H1 (cell line): Measurements from ENCODE around the gene CAD. TPM values are rescaled to one million over a fixed set of nuclear protein-coding genes. Genes with fewer than 3 reads are reported as not detected.

Source experiments
- BACH1 ChIP-seq: IDR thresholded peaks from 2 replicates; pipeline ENCODE4 v1.6.1; 2012; ENCODE audit warnings: low read length, improper control_type of control experiment
- BCL11A ChIP-seq, 2 experiments: IDR thresholded peaks; one replicate each; pipeline ENCODE4 v1.6.1; 2011; ENCODE audit warnings: low read depth in 2 of 2, low read length in 2 of 2, mild to moderate bottlenecking in 2 of 2
- CBX5 ChIP-seq: fragments of 300-800, 300-1000 bp; sonication (generic); IDR thresholded peaks from 2 replicates; pipeline ENCODE4 v1.7.1; 2016; ENCODE audit warnings: antibody characterized with exemption, low read length, low read depth
- CHD7 ChIP-seq: fragments of 300-600 bp; sonication (generic); IDR thresholded peaks from 2 replicates; pipeline ENCODE4 v1.7.1; 2012; ENCODE audit warnings: low read length, moderate library complexity, mild to moderate bottlenecking, inconsistent platforms; ENCODE audit not compliant: insufficient replicate concordance
- HDAC2 ChIP-seq, 2 experiments: fragments of 300-600 bp in 1 of 2; sonication (generic) in 1 of 2; IDR thresholded peaks; 2 replicates each; pipeline ENCODE4 v1.6.1; 2011 to 2012; ENCODE audit warnings: low read depth in 2 of 2, low read length in 2 of 2, mild to moderate bottlenecking in 2 of 2, moderate library complexity in 2 of 2, borderline replicate concordance in 1 of 2, inconsistent platforms in 1 of 2
- SAP30 ChIP-seq: fragments of 300-600 bp; sonication (generic); IDR thresholded peaks from 2 replicates; pipeline ENCODE4 v1.7.1; 2012; ENCODE audit warnings: low read length, moderate library complexity, mild to moderate bottlenecking, inconsistent platforms; ENCODE audit not compliant: insufficient read depth, insufficient replicate concordance
- SIX5 ChIP-seq: IDR thresholded peaks from 2 replicates; pipeline ENCODE4 v1.6.1; 2011; ENCODE audit warnings: mild to moderate bottlenecking, low read depth, low read length
- TBP ChIP-seq: IDR thresholded peaks from 2 replicates; pipeline ENCODE4 v1.6.1; 2011; ENCODE audit warnings: low read depth, low read length, improper control_type of control experiment
- USF2 ChIP-seq: IDR thresholded peaks from 2 replicates; pipeline ENCODE4 v1.6.1; 2011; ENCODE audit warnings: low read length, improper control_type of control experiment
- polyA plus RNA-seq, 7 experiments: library from polyadenylated mRNA; depleted of rRNA in 3 of 7; stranded (reverse) in 5 of 7; unstranded in 2 of 7; fragments of >200 nt in 5 of 7; fragments of 200-250 nt in 2 of 7; gene quantifications; 1 replicate in 5 of 7; 2 replicates in 1 of 7; 4 replicates in 1 of 7; pipeline versions ENCODE4 v1.2.1 to v1.2.3, GENCODE V29; 2011 to 2013; ENCODE audit warnings: missing spikeins in 2 of 7, mixed read lengths in 2 of 7
- total RNA-seq: library from RNA; stranded (reverse); fragmentation: NEBNext Ultra II Directional; extraction: Animal tissue kit (Norgen Biotek cat#: 25700); gene quantifications from 2 replicates; pipeline ENCODE4 v1.2.1, GENCODE V29; 2021

CAD gene
- total and polyA plus RNA-seq, 2 of the 8 experiments (the other 6 are each of a cell fraction or from before 2014, with no cell fraction given): 130 to 146 TPM

GRCh38 chr2:27211943-27212625, 5.1 kb upstream of the CAD start, which contains the start of the genes ATRAID and SLC5A6 (continued):
- TF ChIP-seq SAP30: no peak
- no peak for TF ChIP-seq USF2
- peak; percentile 86 for TF ChIP-seq TBP
- TF ChIP-seq CHD7: no peak
- peak; percentile 49; the same call in 1 of the 2 replicates for TF ChIP-seq BACH1
- no peak; a peak in 1 of 4 replicates for TF ChIP-seq HDAC2 (IDR thresholded peaks at IDR 0.05; ENCODE audit: borderline replicate concordance in 1 of 2, low read depth in 2 of 2, low read length in 2 of 2)
- TF ChIP-seq CBX5: no peak
- no peak for TF ChIP-seq SIX5
- TF ChIP-seq BCL11A (IDR thresholded peaks at IDR 0.05; ENCODE audit: low read depth in 2 of 2, low read length in 2 of 2): no peak
